MV-4-11 (cell line): ENCODE data around the gene ZNF593.

ENCODE experiments used
- DNase-seq: peaks from one replicate; lab custom pipeline; 2025; lab: John Stamatoyannopoulos, UW

ZNF593 gene

GRCh38 chr1:26169198-26169554, 532 bp upstream of the ZNF593 start:
- DNase-seq = no peak

GRCh38 chr1:26170472-26170821, 739 bp downstream of the ZNF593 start:
- DNase-seq = no peak

GRCh38 chr1:26171084-26172072, 1.7 kb downstream of the ZNF593 start, which contains the start of gene ZNF593OS:
ZNF593OS (minus strand) TSS chr1:26171832; CDS start chr1:26171661, 171 bp downstream.
- DNase-seq = no peak

DNA sequence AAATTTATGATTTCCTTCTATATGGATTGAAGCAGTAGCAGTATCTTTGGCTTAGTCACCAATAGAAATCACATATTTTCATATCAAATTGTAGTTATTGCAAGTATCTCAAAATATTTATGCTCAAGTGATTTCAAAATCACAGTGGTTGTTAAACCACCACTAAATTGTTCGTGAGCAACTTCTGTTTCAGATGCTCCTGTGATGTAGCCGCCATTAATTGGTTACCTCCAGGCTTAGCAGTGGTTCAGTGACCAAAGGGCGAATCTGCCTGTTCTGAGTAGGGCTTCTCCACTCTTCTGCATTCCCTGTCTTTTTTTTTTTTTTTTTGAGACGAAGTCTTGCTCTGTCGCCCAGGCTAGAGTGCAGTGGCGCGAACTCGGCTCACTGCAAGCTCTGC, 5.6 kb downstream of the ZNF593 start:
- DNase-seq = no peak

DNA sequence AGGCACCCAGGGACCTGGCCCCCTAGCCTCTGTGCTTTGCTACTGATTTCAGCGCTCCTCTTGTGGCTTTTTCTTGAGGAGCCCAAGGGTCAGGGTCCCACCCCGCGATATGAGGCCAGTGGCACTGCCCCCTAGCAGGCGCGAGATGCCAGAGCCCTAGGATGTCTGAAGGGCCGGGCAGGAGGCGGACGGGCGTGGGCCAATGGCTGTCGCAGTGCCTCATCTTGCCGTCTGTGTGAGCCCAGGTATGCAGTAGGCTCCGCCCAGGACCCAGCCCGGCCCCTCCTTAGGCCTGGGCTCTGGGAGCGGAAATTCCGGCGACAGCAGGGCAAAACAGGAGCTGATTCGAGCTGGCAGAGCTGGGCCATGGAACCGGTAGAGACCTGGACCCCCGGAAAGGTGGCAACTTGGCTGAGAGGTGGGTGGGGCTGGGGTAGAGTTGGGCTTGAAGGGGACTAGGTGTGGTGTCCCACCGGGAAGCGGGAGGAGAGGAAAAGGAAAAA, 7.5 kb downstream of the ZNF593 start, which contains the start of gene CNKSR1:
TSS of gene CNKSR1 (plus strand) at position 310 of the 503 bp plus-strand sequence. CDS start at position 367, 57 bp downstream.
- DNase-seq = no peak

GRCh38 chr1:26180010-26180506, 10.3 kb downstream of the ZNF593 start:
- DNase-seq = no peak

DNA sequence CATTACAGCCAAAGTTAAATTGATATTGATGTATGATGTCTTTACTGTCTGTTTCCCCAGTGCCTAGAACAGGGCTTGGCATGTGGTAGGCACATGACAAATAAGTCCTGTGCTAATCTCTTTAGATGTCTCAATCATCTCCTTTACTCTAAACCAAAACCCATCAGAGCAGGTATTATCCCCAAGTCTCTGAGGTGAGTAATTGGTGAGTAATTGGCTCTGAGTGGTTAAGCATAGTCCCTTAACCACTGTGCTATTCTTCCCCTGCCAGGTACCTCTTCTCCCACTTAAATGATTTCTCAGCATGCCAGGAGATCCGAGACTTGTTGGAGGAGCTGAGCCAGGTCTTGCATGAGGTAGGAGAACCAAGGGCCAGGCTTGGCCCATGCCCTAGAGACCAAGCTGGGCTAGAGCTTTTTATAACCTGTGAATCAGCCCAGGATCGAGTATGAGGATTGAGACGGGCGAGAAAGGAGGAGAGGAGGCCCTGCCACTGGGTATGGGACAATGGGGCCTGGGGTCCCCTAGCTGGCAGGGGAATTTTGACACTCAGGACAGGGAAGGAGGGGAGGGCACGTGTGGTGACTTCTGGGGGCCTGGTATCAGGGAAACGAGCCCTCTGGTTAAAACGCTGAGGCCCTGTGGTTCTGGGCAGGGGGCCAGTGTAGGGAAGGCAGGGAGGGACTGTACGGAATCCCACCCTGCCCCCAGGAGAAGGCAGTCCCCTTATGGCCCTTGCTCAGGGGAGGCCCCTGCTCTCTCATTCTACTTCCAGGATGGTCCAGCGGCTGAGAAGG, 12.1 kb downstream of the ZNF593 start:
- no peak for DNase-seq

DNA sequence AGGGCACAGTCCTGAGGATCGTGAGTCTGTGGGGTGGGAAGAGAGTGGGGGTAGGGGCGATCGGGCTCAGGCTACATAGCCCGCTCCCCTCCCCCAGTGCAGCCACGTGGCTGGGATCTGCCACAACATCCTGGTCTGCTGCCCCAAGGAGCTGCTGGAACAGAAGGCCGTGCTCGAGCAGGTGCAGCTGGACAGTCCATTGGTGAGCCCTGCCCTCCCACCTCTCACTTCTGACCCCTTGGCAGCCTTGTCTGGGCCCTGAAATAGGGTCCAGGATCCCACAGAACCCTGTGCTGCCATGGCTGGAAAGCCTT, 12.6 kb downstream of the ZNF593 start:
- DNase-seq = no peak

- DNase-seq = no peak
Observed at GRCh38 chr1:26184086-26184485, 14.4 kb downstream of the ZNF593 start.

DNA sequence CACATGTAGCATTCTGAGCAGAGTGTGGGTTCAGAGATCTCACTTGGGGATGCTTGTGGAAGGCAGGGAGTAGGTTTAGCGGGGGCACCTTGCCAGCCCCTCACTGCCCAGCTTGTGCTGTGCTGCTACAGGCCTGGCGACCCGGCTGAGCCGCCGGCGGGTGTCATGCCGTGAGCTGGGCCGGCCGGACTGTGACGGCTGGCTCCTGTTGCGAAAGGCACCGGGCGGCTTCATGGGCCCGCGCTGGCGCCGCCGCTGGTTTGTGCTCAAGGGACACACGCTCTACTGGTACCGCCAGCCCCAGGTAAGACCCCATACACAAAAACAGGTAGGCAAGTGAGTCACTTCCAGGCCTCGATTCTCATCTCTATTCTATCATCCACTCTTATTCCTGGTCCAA, 15.2 kb downstream of the ZNF593 start:
- DNase-seq = no peak

DNA sequence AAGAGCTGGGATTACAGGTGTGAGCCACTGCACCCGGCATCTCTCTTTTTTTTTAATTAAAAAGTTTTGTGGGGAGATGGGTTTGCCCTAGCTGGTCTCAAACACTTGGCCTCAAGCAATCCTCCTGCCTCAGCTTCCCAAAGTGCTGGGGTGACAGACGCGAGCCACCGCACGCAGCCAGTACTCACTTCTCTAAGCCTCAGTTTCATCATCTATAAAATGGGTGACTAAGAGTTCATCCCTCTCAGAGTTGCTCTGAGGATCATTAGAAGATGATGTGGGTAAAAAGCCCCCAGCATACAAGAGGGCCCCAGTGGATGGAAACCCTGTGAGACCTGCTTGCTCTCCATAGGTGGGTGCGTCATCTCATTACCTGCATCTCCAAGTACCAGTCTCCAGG, 18.2 kb downstream of the ZNF593 start:
- DNase-seq = no peak

GRCh38 chr1:26188477-26188876, 18.8 kb downstream of the ZNF593 start:
- no peak for DNase-seq

DNA sequence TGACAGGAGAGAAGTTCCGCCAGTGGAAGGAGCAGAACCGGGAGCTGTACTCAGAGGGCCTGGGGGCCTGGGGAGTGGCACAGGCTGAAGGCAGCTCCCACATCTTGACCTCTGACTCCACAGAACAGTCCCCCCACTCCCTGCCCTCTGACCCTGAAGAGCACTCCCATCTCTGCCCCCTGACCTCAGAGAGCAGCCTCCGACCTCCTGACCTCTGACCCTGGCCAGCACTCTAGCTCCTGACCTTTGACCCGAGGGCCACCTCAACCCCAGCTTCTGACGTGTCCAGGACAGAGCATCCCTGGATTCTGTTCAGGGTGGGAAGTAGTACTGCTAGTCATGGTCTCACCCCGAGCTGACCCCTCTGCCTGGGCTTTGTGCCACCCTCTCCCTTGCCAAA, 19.6 kb downstream of the ZNF593 start:
- no peak for DNase-seq

DNA sequence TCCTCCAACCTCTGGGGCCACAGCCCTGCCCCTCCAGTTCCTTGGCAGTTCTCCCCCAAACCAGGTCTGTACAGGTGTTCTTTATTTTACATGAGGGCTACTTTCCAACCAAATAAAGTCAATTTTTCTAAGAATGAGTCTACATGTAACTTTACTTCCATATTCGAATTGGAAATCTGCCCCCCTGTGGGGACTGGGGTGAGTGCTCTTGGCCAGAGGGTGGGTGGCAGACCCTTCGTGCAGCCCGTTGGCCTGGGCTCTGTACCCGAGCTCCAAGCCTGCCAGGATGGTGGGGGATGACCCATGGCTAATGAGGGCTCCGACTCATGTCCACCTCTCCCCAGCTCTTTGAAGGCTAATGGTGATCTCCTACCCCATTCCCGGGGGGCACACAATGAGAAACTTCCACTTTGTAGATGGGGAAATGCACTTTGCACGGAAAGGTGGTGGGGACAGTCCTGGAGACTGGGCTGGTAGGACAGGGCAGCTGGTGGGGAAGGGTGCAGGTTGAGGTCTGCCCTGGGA, 20.1 kb downstream of the ZNF593 start:
- no peak for DNase-seq

GRCh38 chr1:26190373-26190987, 20.8 kb downstream of the ZNF593 start, which contains the start of gene CATSPER4:
CATSPER4 (plus strand) TSS chr1:26190602; CDS start chr1:26190628, 26 bp downstream.
- DNase-seq = no peak

GRCh38 chr1:26191739-26192138, 22.0 kb downstream of the ZNF593 start:
- DNase-seq = no peak

GRCh38 chr1:26195805-26196204, 26.1 kb downstream of the ZNF593 start:
- DNase-seq = no peak

- DNase-seq = no peak
Observed at GRCh38 chr1:26197301-26197700, 27.6 kb downstream of the ZNF593 start.

DNA sequence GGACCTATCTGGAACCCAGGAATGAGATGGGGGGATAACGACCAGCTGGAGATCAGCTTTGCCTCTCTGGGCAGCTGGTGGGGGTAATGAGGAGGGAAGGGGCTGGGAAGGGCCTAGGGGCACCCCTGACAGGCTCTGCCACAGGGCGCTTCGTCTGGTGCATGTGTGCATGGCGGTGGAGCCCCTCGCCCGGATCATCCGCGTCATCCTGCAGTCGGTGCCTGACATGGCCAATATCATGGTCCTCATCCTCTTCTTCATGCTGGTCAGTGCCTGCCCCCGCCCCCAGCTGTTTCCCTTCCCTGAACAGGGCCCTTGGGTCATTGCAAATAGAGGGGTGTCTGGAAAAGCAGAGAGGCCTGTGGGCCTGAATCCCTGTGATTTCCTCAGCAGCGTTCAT, 28.1 kb downstream of the ZNF593 start:
- DNase-seq = no peak

DNA sequence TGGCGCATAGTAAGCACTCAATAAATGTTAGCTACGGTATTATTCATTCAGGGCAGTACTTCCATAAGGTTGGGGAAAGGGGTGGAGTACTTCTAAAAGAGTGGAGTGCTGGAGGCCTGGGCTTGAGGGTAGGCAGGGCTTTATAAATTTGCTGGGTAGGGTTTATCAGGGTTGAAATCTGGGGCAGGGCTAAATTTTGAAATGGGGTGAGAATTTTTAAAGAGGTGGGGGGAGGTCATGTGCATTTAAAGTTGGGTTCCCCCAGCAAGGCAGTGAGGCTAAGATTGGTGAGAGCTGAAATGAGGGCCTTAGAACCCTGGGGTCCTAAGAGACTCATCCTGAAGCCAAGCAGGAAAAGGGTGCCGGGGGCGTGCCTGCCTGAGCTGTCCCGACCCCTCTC, 30.7 kb downstream of the ZNF593 start:
- no peak for DNase-seq

DNA sequence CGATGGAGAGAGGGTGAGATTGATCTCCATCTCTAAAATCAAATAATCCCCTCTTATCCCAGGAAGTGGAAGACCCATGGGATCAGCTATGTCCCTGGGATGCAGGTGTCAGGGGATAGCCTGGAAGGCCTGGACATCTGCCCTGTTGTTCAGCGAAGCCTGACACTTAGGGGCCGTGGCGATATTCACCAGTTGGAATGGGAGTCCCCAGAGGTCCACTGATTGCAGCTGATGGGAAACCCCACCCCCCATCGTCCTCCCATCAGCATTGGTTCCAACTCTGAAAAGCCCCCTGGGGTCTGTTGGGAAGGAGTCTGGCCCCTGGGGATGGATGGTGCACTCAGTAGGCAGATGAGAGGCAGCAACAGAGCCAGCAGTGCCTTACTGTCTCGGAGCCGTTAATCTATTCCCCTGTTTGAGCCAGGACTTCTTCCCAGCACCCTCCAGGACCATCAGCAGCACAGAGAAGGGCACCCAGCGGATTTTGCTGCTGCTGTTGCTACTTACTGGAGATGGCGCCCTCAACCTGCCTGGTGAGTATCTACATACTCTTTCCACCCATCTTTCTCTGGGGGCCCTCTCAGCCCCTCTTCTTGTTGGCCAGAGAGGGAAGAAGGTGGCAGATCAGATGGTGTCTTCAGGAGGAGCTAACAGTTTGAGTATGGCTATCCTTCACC, 34.1 kb downstream of the ZNF593 start:
- no peak for DNase-seq
